Sigmoid colon (tissue), 3 donors: ENCODE results near the gene ST6GALNAC3.

Experiments
- POLR2A ChIP-seq, 2 donors: fragments of 450-650 bp; IDR thresholded peaks; one replicate each; pipeline ENCODE4 v1.6.1; 2016; ENCODE audit warnings: antibody characterized with exemption in 2 of 2, mild to moderate bottlenecking in 2 of 2, moderate library complexity in 2 of 2
- TF ChIP-seq, protein P1 (sequence below), 4 experiments: fragments of 450-650 bp in 3 of 4; fragments of 200-600 bp in 1 of 4; IDR thresholded peaks; one replicate each; pipeline ENCODE4 v1.5.1; 2016 to 2019; ENCODE audit warnings: antibody characterized with exemption in 4 of 4, mild to moderate bottlenecking in 3 of 4, moderate library complexity in 2 of 4

GRCh38 chr1:76053021-76053420 is 21.5 kb upstream of the ST6GALNAC3 start:
- no peak for TF ChIP-seq POLR2A (IDR thresholded peaks at IDR 0.05)
- TF ChIP-seq, protein P1, sequence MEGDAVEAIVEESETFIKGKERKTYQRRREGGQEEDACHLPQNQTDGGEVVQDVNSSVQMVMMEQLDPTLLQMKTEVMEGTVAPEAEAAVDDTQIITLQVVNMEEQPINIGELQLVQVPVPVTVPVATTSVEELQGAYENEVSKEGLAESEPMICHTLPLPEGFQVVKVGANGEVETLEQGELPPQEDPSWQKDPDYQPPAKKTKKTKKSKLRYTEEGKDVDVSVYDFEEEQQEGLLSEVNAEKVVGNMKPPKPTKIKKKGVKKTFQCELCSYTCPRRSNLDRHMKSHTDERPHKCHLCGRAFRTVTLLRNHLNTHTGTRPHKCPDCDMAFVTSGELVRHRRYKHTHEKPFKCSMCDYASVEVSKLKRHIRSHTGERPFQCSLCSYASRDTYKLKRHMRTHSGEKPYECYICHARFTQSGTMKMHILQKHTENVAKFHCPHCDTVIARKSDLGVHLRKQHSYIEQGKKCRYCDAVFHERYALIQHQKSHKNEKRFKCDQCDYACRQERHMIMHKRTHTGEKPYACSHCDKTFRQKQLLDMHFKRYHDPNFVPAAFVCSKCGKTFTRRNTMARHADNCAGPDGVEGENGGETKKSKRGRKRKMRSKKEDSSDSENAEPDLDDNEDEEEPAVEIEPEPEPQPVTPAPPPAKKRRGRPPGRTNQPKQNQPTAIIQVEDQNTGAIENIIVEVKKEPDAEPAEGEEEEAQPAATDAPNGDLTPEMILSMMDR (IDR thresholded peaks at IDR 0.05): no peak
